Renal cortical epithelial cell (primary cell): ENCODE results near the gene HHATL. TPM values are rescaled to one million over a fixed set of nuclear protein-coding genes. Genes with fewer than 3 reads are reported as not detected.
A peak's percentile ranks its signal among the peaks of the same experiment; 100 is the strongest.

Experiments
- DNase-seq: peaks from one replicate; pipeline ENCODE4 v3.0.0-alpha.2; 2011; ENCODE audit warnings: low read depth
- total RNA-seq: library from RNA; depleted of rRNA; stranded (reverse); fragments of >200 nt; gene quantifications from 2 replicates; pipeline ENCODE4 v1.2.3, GENCODE V29; 2014

HHATL gene
- total RNA-seq, 1 donor from 2014 or later: not detected

- peak; percentile 84 for DNase-seq
These were observed 49.8 kb downstream of the HHATL start for GRCh38 chr3:42652611-42653302.

DNA sequence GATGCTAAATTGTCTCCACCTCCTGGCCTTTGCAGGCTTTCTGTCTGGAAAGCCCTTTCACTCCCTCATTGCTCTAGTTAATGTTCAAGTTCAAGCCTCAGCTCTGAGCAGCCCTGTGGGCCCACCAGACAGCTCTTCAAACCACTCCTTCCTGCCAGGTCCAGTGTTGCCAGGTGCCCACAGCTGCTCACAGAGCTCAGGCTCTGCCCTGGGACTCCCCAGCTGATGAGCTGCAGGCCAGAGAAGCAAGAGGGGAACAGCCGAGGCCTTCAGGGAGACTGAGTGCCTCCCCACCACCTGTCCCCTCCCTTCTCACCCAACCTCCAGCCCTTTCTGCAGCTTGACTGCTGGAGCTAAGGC lies 50.4 kb downstream of the HHATL start:
- no peak for DNase-seq

DNA sequence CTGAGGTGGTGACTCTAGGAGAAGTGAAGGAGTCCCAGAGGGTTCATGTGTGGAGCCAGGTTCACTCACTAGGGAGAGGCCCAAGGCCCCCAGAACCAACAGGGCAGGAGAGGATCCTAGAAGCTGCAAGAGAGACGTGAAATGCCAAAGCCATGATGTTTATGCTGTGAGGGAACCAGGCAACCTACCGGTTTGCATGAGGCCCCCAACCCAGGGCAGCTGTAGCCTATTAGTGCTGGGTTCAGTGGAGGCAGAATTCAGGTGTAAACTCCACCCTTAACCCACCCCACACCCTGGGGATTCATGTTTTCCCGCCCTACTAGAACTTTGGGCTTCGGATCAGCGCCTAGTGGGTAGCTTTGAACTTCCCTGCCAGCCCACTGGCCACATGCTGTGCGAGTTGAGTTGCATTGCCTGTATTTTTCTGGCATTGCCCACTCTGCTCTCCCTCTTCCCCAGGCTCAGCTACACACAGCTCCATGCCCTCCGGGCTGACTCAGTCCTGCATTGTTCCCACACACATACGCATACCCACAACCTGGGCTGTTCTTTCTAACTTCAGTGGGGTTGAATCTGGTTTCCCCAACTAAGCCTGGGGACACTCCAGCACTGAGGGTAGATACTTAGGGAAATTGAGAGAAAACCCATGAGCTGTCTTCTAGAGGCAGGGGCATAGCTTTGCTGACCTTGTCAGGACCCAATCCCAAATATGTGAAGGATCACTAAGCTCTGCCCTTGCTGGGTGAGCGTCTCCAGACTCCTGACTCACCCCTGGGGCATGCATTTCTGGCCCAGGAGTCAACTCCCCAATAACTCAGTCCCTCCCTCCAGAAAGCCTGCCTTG lies 51.1 kb downstream of the HHATL start:
- peak; percentile 70 for DNase-seq

DNA sequence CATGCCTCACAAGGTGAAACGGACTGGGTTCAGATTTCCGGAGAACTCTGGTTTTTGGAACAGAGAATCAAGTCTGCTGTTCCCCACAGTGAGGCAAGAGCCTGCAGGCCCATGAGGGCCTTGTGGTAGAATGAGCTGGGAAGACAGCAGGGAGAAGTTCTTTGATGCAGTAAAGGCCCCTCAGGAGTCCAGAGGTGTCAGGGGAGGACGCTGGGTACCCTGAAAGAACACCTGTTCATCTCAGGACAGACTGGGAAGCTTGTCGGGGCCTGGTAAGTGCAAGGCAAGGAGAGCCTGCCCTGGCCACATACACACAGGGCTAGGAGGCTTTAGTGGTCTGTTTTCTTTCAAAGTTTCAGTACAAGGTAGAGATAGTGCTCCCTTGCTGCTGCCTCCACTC lies 52.8 kb downstream of the HHATL start:
- no peak for DNase-seq

GRCh38 chr3:42649006-42649405 lies 53.6 kb downstream of the HHATL start:
- DNase-seq: no peak

DNA sequence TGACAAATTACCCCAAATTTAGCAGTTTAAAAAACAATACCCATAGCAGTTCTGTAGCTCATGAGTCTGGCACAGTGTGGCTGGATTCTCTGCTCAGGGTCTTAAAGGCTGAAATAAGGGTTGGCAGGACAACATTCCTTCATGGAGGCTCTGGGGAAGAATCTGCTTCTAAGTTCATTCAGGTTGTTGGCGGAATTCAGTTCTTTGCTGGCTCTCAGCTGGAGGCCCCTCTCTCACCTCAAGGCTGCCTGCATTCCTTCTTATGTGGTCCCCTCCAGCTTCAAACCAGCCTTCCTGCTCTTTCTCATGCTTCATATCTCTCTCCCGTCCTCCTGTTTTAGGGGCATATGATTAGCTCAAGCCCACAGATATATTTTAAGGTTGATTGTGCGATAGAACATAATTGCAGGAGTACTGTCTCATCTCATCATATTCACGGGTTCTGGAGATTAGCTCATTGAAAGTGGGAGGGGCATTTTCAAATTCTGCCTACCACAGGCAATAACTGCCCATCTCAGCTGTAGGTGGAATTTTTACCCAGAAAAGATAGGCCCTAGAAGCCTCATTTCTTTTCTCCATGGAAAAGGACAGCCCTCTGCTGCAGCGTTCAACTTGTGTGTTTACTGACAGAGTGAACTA lies 54.7 kb downstream of the HHATL start:
- no peak for DNase-seq

Other genes starting within 250 kb of the HHATL start
- gene VIPR1, start 200.2 kb downstream of the HHATL start, total RNA-seq: 0.25 and 0.69 TPM in 2 replicates
- gene SEC22C, start 120.8 kb downstream of the HHATL start, total RNA-seq: 66.1 and 108 TPM in 2 replicates
- gene SS18L2, start 111.9 kb downstream of the HHATL start, total RNA-seq: 16.2 and 34.2 TPM in 2 replicates
- 22.9 and 68.4 TPM in 2 replicates for gene NKTR, start 102.1 kb downstream of the HHATL start, total RNA-seq
- gene ZBTB47, start 49.1 kb downstream of the HHATL start, total RNA-seq: 16.7 and 39.2 TPM in 2 replicates
- not detected in 2 replicates for gene KLHL40, start 17.3 kb downstream of the HHATL start, total RNA-seq
- gene CCDC13, start 70.5 kb upstream of the HHATL start, total RNA-seq: 0.17 and 2.8 TPM in 2 replicates
- gene HIGD1A, start 101.7 kb upstream of the HHATL start, total RNA-seq: 367 and 566 TPM in 2 replicates
- gene ACKR2, start 106.6 kb upstream of the HHATL start, total RNA-seq: 2.9 and 16.8 TPM in 2 replicates
- gene CYP8B1, start 173.1 kb upstream of the HHATL start, total RNA-seq: 0.35 and 0.55 TPM in 2 replicates
- 1.6 and 4.9 TPM in 2 replicates for gene ZNF662, start 203.3 kb upstream of the HHATL start, total RNA-seq